Left kidney (tissue), 2 donors: ENCODE results near the gene OR10K2. TPM values are rescaled to one million over a fixed set of nuclear protein-coding genes. Genes with fewer than 3 reads are reported as not detected.

Experiments
- DNase-seq: peaks from one replicate; pipeline ENCODE4 v3.0.0-alpha.2; 2013
- polyA plus RNA-seq: library from polyadenylated mRNA; unstranded; fragments of 120-200 nt; gene quantifications from one replicate; pipeline ENCODE4 v1.2.1, GENCODE V29; 2013; ENCODE audit not compliant: insufficient read length

Gene OR10K2
- polyA plus RNA-seq, 1 donor = not detected

DNA sequence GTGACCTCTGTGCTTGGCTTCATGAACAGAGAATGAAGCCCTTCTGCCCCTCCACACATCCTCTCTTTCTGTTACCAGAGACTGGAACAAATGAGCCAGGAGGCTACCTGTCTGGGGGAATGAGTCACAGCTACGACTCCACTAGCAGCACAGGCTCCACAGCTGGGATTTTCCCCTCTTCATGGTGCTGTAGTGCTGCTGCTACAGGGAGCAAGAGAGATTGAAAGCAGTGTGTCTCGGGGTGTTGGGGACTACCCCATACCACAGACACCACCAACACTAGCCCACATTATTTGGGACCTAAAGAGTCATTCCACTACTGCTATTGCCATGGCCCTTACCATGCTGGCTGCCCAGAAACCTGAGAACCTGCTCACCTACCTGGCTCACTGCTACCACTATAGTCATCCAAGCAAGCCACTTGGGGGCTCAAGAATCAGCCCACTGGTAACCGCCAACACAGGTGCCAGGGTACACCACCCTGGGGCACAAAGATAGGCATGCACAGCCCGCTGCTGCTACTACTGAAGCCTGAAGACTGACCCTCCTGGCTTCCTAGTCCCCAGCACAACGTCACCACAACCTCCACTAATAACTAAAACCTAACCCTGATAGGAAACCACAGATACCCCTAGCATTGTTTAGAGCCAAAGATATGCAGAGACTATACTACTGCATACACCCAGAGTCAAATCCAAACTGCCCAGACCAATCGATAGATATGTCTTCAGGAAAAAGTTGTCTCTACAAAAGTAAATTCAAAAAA, 54.7 kb downstream of the OR10K2 start:
- DNase-seq = no peak

Other genes with a start within 250 kb of the OR10K2 start
- gene CD1D, start 245.3 kb downstream of the OR10K2 start, polyA plus RNA-seq = 6.5 TPM
- not detected for gene CD1A, start 171.8 kb downstream of the OR10K2 start, polyA plus RNA-seq
- 1.00 TPM for gene CD1C, start 136.3 kb downstream of the OR10K2 start, polyA plus RNA-seq
- not detected for gene CD1B, start 94.7 kb downstream of the OR10K2 start, polyA plus RNA-seq
- not detected for gene CD1E, start 72.3 kb downstream of the OR10K2 start, polyA plus RNA-seq
- not detected for gene OR10T2, start 26.8 kb downstream of the OR10K2 start, polyA plus RNA-seq
- gene OR10K1, start 35.6 kb upstream of the OR10K2 start, polyA plus RNA-seq = 0.03 TPM
- gene OR10R2, start 46.0 kb upstream of the OR10K2 start, polyA plus RNA-seq = not detected
- 0.15 TPM for gene OR6Y1, start 128.2 kb upstream of the OR10K2 start, polyA plus RNA-seq
- gene OR6P1, start 144.3 kb upstream of the OR10K2 start, polyA plus RNA-seq = not detected
- gene OR10X1, start 153.7 kb upstream of the OR10K2 start, polyA plus RNA-seq = not detected
- 0.05 TPM for gene OR10Z1, start 179.0 kb upstream of the OR10K2 start, polyA plus RNA-seq